ENCODE results near the gene KCNA5.

KCNA5 gene

GRCh38 chr12:5030066-5030465 lies 13.6 kb upstream of the KCNA5 start:
- no peak for DNase-seq

- DNase-seq = no peak
Measured at GRCh38 chr12:5031242-5031641, 12.4 kb upstream of the KCNA5 start.

- no peak for DNase-seq
Measured at GRCh38 chr12:5031958-5032357, 11.7 kb upstream of the KCNA5 start.

- no peak for DNase-seq
Measured at GRCh38 chr12:5032821-5033220, 10.9 kb upstream of the KCNA5 start.

GRCh38 chr12:5033883-5034282 lies 9.8 kb upstream of the KCNA5 start:
- DNase-seq = no peak

- no peak for DNase-seq
Measured at GRCh38 chr12:5034603-5035002, 9.1 kb upstream of the KCNA5 start.

GRCh38 chr12:5035618-5036017 lies 8.1 kb upstream of the KCNA5 start:
- no peak for DNase-seq

- no peak for DNase-seq
Measured at GRCh38 chr12:5036031-5036430, 7.6 kb upstream of the KCNA5 start.

GRCh38 chr12:5037795-5038357 lies 5.8 kb upstream of the KCNA5 start:
- DNase-seq = no peak

GRCh38 chr12:5038781-5039311 lies 4.8 kb upstream of the KCNA5 start:
- no peak for DNase-seq

- DNase-seq = no peak
Measured at GRCh38 chr12:5039815-5040214, 3.9 kb upstream of the KCNA5 start.

- no peak for DNase-seq
Measured at GRCh38 chr12:5040368-5040767, 3.3 kb upstream of the KCNA5 start.

GRCh38 chr12:5044420-5045295 lies 979 bp downstream of the KCNA5 start:
- no peak for DNase-seq

GRCh38 chr12:5047094-5047493 lies 3.4 kb downstream of the KCNA5 start:
- no peak for DNase-seq

- no peak for DNase-seq
Measured at GRCh38 chr12:5047729-5048128, 4.0 kb downstream of the KCNA5 start.

GRCh38 chr12:5050542-5050941 lies 6.9 kb downstream of the KCNA5 start:
- DNase-seq = no peak

- no peak for DNase-seq
Measured at GRCh38 chr12:5051334-5051733, 7.7 kb downstream of the KCNA5 start.

GRCh38 chr12:5051913-5052312 lies 8.2 kb downstream of the KCNA5 start:
- no peak for DNase-seq

GRCh38 chr12:5052348-5052747 lies 8.7 kb downstream of the KCNA5 start:
- DNase-seq = no peak

- no peak for DNase-seq
Measured at GRCh38 chr12:5059358-5059757, 15.7 kb downstream of the KCNA5 start.

GRCh38 chr12:5060958-5061357 lies 17.3 kb downstream of the KCNA5 start:
- DNase-seq = no peak

- DNase-seq = no peak
Measured at GRCh38 chr12:5063149-5063548, 19.5 kb downstream of the KCNA5 start.

GRCh38 chr12:5064913-5065490 lies 21.3 kb downstream of the KCNA5 start:
- DNase-seq = no peak

GRCh38 chr12:5066251-5066650 lies 22.6 kb downstream of the KCNA5 start:
- no peak for DNase-seq
